SK-N-SH treated with all-trans-retinoic acid at 6 μM for 48 hours (cell line): ENCODE data around the gene CCDC89.

Experiments used
- ATAC-seq: fragments of 200-7000 bp; cut with Tn5 transposase; 3 replicates; pipeline ENCODE4 v1.9.1; 2020; ENCODE audit warnings: mild to moderate bottlenecking, moderate library complexity
- ARNTL ChIP-seq: fragments of 450-650 bp; formaldehyde crosslinking; IDR thresholded peaks from 2 replicates; pipeline ENCODE4 v1.5.0; 2020; ENCODE audit warnings: low read depth, mild to moderate bottlenecking, moderate library complexity, borderline replicate concordance
- BACH2 ChIP-seq: fragments of 250-450 bp; sonication (Bioruptor Pico); IDR thresholded peaks from 2 replicates; pipeline ENCODE4 v1.9.0; 2021; ENCODE audit warnings: mild to moderate bottlenecking, borderline replicate concordance
- CREB5 ChIP-seq: fragments of 250-450 bp; sonication (Bioruptor Pico); IDR thresholded peaks from 2 replicates; pipeline ENCODE4 v1.5.1; 2020; ENCODE audit warnings: low read depth, mild to moderate bottlenecking, moderate library complexity
- CSDC2 ChIP-seq: fragments of 250-450 bp; sonication (Bioruptor Pico); IDR thresholded peaks from 2 replicates; pipeline ENCODE4 v1.5.0; 2020; ENCODE audit warnings: mild to moderate bottlenecking, moderate library complexity
- ESRRG ChIP-seq: fragments of 250-450 bp; sonication (Bioruptor Pico); IDR thresholded peaks from 2 replicates; pipeline ENCODE4 v1.6.1; 2021; ENCODE audit warnings: mild to moderate bottlenecking
- GLIS3 ChIP-seq: fragments of 250-450 bp; sonication (Bioruptor Pico); IDR thresholded peaks from 2 replicates; pipeline ENCODE4 v1.5.0; 2020; ENCODE audit warnings: mild to moderate bottlenecking, moderate library complexity
- ISL1 ChIP-seq: fragments of 250-450 bp; sonication (Bioruptor Pico); IDR thresholded peaks from 2 replicates; pipeline ENCODE4 v2.1.2; 2022; ENCODE audit warnings: mild to moderate bottlenecking, moderate library complexity
- OSR1 ChIP-seq: fragments of 250-450 bp; sonication (Bioruptor Pico); IDR thresholded peaks from 2 replicates; pipeline ENCODE4 v1.8.0; 2022; ENCODE audit warnings: moderate library complexity, mild to moderate bottlenecking, inconsistent platforms
- PATZ1 ChIP-seq: fragments of 250-450 bp; sonication (Bioruptor Pico); IDR thresholded peaks from 2 replicates; pipeline ENCODE4 v1.8.0; 2020; ENCODE audit warnings: mild to moderate bottlenecking, moderate library complexity, borderline replicate concordance
- POU6F1 ChIP-seq: fragments of 250-450 bp; sonication (Bioruptor Pico); IDR thresholded peaks from 2 replicates; pipeline ENCODE4 v1.8.0; 2021; ENCODE audit warnings: low read depth, mild to moderate bottlenecking, moderate library complexity, borderline replicate concordance
- PPARA ChIP-seq: fragments of 250-450 bp; sonication (Bioruptor Pico); IDR thresholded peaks from 2 replicates; pipeline ENCODE4 v1.5.0; 2020; ENCODE audit warnings: mild to moderate bottlenecking, borderline replicate concordance
- RARB ChIP-seq: fragments of 250-450 bp; sonication (Bioruptor Pico); IDR thresholded peaks from 2 replicates; pipeline ENCODE4 v1.8.0; 2021; ENCODE audit warnings: mild to moderate bottlenecking, moderate library complexity
- SNAI2 ChIP-seq: fragments of 250-450 bp; sonication (Bioruptor Pico); IDR thresholded peaks from 2 replicates; pipeline ENCODE4 v1.5.0; 2020; ENCODE audit warnings: mild to moderate bottlenecking, moderate library complexity
- TCF4 ChIP-seq: fragments of 250-450 bp; sonication (Bioruptor Pico); IDR thresholded peaks from 2 replicates; pipeline ENCODE4 v1.8.0; 2021; ENCODE audit warnings: mild to moderate bottlenecking, moderate library complexity, borderline replicate concordance
- TOX ChIP-seq: fragments of 250-450 bp; sonication (Bioruptor Pico); IDR thresholded peaks from 2 replicates; pipeline ENCODE4 v1.8.0; 2021; ENCODE audit warnings: mild to moderate bottlenecking, moderate library complexity, borderline replicate concordance
- TSHZ2 ChIP-seq: fragments of 250-450 bp; sonication (Bioruptor Pico); IDR thresholded peaks from 2 replicates; pipeline ENCODE4 v1.5.0; 2020; ENCODE audit warnings: mild to moderate bottlenecking, moderate library complexity
- ZC3H10 ChIP-seq: fragments of 250-450 bp; sonication (Bioruptor Pico); IDR thresholded peaks from 2 replicates; pipeline ENCODE4 v1.5.1; 2021; ENCODE audit warnings: mild to moderate bottlenecking, moderate library complexity
- ZFP3 ChIP-seq: fragments of 250-450 bp; sonication (Bioruptor Pico); IDR thresholded peaks from 2 replicates; pipeline ENCODE4 v1.5.0; 2020; ENCODE audit warnings: mild to moderate bottlenecking, moderate library complexity
- ZFP30 ChIP-seq: fragments of 450-650 bp; formaldehyde crosslinking; IDR thresholded peaks from 2 replicates; pipeline ENCODE4 v1.5.0; 2022; ENCODE audit warnings: mild to moderate bottlenecking, moderate library complexity
- ZNF565 ChIP-seq: fragments of 450-650 bp; formaldehyde crosslinking; conservative IDR thresholded peaks from 2 replicates; pipeline ENCODE4 v1.5.0; 2020; ENCODE audit warnings: low read depth, mild to moderate bottlenecking, moderate library complexity
- ZNF70 ChIP-seq: fragments of 450-650 bp; formaldehyde crosslinking; IDR thresholded peaks from 2 replicates; pipeline ENCODE4 v1.5.0; 2020; ENCODE audit warnings: mild to moderate bottlenecking, moderate library complexity
- ZNF8 ChIP-seq: fragments of 450-650 bp; formaldehyde crosslinking; IDR thresholded peaks from 2 replicates; pipeline ENCODE4 v1.5.0; 2020; ENCODE audit warnings: mild to moderate bottlenecking, moderate library complexity

CCDC89 gene

GRCh38 chr11:85724748-85725465 lies 38.9 kb upstream of the CCDC89 start:
- no peak for ATAC-seq
- TF ChIP-seq BACH2 (CRISPR knock-in tag): no peak
- no peak for TF ChIP-seq ZNF8
- TF ChIP-seq ZC3H10 (CRISPR knock-in tag): no peak
- no peak for TF ChIP-seq TCF4 (CRISPR knock-in tag)
- TF ChIP-seq, all 23 proteins: peak for 0

- no peak for ATAC-seq
- TF ChIP-seq POU6F1 (CRISPR knock-in tag) (no peak), ZC3H10 (CRISPR knock-in tag) (no peak), TSHZ2 (CRISPR knock-in tag) (no peak), GLIS3 (CRISPR knock-in tag) (no peak), PPARA (no peak), ARNTL (CRISPR knock-in tag) (no peak), CSDC2 (CRISPR knock-in tag) (no peak), ESRRG (no peak), ZFP30 (CRISPR knock-in tag) (no peak), OSR1 (CRISPR knock-in tag) (no peak), ZFP3 (CRISPR knock-in tag) (no peak), TCF4 (CRISPR knock-in tag) (no peak), RARB (no peak), SNAI2 (CRISPR knock-in tag) (no peak), TOX (CRISPR knock-in tag) (no peak), ZNF70 (no peak), ZNF8 (no peak)
Observed at GRCh38 chr11:85723088-85723487, 37.1 kb upstream of the CCDC89 start.

- ATAC-seq: no peak
- TF ChIP-seq PATZ1 (CRISPR knock-in tag) (no peak), ZNF565 (CRISPR knock-in tag) (no peak), PPARA (no peak), ZC3H10 (CRISPR knock-in tag) (no peak), TSHZ2 (CRISPR knock-in tag) (no peak), CSDC2 (CRISPR knock-in tag) (no peak), SNAI2 (CRISPR knock-in tag) (no peak), BACH2 (CRISPR knock-in tag) (no peak), RARB (no peak), CREB5 (CRISPR knock-in tag) (no peak), ISL1 (CRISPR knock-in tag) (no peak), ESRRG (no peak), ZNF8 (no peak), ARNTL (CRISPR knock-in tag) (no peak), TCF4 (CRISPR knock-in tag) (no peak), TOX (CRISPR knock-in tag) (no peak)
Observed at GRCh38 chr11:85721191-85721590, 35.2 kb upstream of the CCDC89 start.
